Upper lobe of right lung (tissue), 1 donor: ENCODE results near the gene GAS2L1. TPM values are rescaled to one million over a fixed set of nuclear protein-coding genes. Genes with fewer than 3 reads are reported as not detected.

Experiments
- ATAC-seq: fragments of 200-7000 bp; cut with Tn5 transposase; one replicate; pipeline ENCODE4 v1.9.1; 2020; ENCODE audit warnings: mild to moderate bottlenecking, moderate library complexity
- DNase-seq: peaks from one replicate; pipeline ENCODE4 v3.0.0-alpha.2; 2020
- H3K27ac ChIP-seq: fragments of 200-600 bp; one replicate; pipeline ENCODE4 v1.8.0; 2022
- H3K27me3 ChIP-seq: fragments of 200-600 bp; one replicate; pipeline ENCODE4 v1.8.0; 2022; ENCODE audit warnings: mild to moderate bottlenecking
- H3K36me3 ChIP-seq: fragments of 200-600 bp; one replicate; pipeline ENCODE4 v1.8.0; 2022
- H3K4me1 ChIP-seq: fragments of 200-600 bp; one replicate; pipeline ENCODE4 v1.8.0; 2022
- H3K4me3 ChIP-seq: fragments of 200-600 bp; one replicate; pipeline ENCODE4 v1.8.0; 2022; ENCODE audit warnings: mild to moderate bottlenecking
- H3K9me3 ChIP-seq: fragments of 200-600 bp; one replicate; pipeline ENCODE4 v1.8.0; 2022
- intact Hi-C: fragments of 100-400 bp; cut with DNase I; formaldehyde crosslinking; loops from one replicate; pipeline ENCODE4 v1.11.0; 2022
- total RNA-seq: library from RNA; stranded (reverse); fragmentation: NEBNext Ultra II Directional; extraction: Animal tissue kit (Norgen Biotek cat#: 25700); gene quantifications from one replicate; pipeline ENCODE4 v1.2.1, GENCODE V29; 2021
- TF ChIP-seq, protein P1 (sequence below): fragments of 200-600 bp; IDR thresholded peaks from one replicate; pipeline ENCODE4 v1.8.0; 2022; ENCODE audit warnings: antibody characterized with exemption
- donor health status: DM: no; HTN: yes; CAD: no; lungs with severe emphysema.

GAS2L1 gene
- total RNA-seq, 1 donor from 2014 or later: 27.2 TPM

DNA sequence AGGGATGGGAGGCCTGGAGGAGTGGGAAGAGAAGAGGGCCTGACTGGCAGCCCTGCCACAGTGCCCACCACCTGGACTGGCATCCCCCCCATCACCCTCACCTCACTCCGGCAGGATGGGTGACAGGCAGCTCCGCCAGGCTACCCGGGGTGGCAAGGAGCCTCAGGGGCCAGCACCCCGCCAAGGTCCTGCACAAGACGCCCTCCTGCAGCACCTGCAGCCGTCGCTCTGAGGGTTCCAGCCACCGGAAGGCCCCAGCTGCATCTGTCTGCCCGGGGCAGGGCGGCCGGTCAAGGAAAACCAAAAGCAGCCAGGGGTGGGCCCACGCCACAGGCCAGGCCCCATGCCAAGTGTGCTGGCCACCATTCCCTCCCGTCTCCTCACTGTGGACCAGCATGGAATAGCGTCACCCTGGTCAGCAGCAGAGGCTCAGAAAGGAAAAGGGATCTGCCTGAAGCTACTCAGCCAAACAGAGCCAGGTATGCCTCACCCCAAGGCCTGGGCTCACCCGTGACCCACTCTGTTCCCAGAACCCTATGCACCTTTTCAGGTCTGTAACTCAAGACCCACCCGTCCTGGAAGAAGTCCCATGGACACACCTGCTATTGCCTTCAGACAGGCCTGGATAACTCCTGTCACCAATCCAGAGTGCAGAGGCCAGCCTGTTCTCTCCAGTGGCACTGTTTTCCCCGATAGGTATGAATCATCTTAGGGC lies 45.7 kb upstream of the GAS2L1 start:
- Histone ChIP-seq H3K9me3 (no peaks in the 10 kb centered on the region), H3K27me3 (no peaks in the 10 kb centered on the region), H3K4me3 (no peak overlapping the region), H3K4me1 (peaks cover under 1% of the 10 kb centered on the region), H3K36me3 (peaks cover 5% of the 10 kb centered on the region), H3K27ac (no peak overlapping the region)
- DNase-seq: no peak
- TF ChIP-seq, protein P1, sequence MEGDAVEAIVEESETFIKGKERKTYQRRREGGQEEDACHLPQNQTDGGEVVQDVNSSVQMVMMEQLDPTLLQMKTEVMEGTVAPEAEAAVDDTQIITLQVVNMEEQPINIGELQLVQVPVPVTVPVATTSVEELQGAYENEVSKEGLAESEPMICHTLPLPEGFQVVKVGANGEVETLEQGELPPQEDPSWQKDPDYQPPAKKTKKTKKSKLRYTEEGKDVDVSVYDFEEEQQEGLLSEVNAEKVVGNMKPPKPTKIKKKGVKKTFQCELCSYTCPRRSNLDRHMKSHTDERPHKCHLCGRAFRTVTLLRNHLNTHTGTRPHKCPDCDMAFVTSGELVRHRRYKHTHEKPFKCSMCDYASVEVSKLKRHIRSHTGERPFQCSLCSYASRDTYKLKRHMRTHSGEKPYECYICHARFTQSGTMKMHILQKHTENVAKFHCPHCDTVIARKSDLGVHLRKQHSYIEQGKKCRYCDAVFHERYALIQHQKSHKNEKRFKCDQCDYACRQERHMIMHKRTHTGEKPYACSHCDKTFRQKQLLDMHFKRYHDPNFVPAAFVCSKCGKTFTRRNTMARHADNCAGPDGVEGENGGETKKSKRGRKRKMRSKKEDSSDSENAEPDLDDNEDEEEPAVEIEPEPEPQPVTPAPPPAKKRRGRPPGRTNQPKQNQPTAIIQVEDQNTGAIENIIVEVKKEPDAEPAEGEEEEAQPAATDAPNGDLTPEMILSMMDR: no peak
- intact Hi-C loops: no loop called here
- no peak for ATAC-seq

DNA sequence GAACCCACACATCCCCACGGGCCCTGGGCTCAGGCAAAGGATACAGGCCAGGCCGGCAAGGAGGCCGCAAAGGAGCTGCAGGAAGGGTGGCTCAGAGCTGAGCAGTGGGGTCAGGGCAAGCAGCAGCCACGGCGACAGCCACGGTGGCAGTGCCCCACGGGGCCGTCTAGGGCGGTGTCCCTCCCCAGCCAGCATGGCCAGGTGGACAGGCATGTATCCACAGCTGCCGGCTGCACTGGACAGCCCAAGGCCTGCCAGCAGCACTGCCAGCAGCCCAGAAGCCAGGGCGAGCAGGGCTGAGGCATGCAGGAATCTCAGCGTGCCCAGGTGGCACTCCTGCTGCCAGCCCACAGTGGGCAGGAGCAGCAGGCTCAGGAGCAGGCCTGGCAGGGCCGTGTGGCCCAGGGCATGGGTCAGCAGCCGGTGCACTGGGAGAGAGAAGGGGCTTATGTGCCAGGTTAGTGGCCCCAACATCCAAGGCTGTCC lies 42.6 kb upstream of the GAS2L1 start:
- no peaks in the 10 kb centered on the region for H3K27me3 ChIP-seq
- intact Hi-C loops: no loop called here
- peaks cover 15% of the 10 kb centered on the region for H3K4me1 ChIP-seq
- TF ChIP-seq, protein P1: no peak
- ATAC-seq (no peak), DNase-seq (no peak)
- no peaks in the 10 kb centered on the region for H3K9me3 ChIP-seq
- H3K36me3 ChIP-seq: peaks cover 5% of the 10 kb centered on the region
- no peak overlapping the region for H3K4me3 ChIP-seq
- no peak overlapping the region for H3K27ac ChIP-seq

DNA sequence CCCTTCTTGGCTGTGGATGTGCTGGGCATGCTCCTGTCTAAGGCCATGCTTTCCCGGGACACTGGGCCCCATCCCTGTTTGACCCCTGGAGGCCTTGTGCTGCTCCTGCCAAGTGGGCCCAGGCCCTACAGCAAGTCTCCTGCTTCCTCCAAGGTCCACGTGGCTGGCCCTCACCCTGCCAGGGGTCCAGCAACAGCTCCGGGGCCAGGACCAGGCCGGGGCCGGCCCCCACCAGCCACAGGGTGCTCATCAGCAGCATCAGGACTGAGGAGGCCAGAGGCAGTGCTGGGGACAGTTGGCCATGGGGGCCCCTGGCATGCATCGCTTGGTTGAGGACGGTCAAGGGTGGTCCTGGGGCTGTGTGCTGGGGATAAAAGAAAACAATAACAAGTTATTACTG lies 41.1 kb upstream of the GAS2L1 start:
- peak; percentile 64 for DNase-seq
- Histone ChIP-seq H3K27ac (no peak overlapping the region), H3K9me3 (no peaks in the 10 kb centered on the region), H3K36me3 (peaks cover 5% of the 10 kb centered on the region), H3K27me3 (no peaks in the 10 kb centered on the region), H3K4me1 (peaks cover 22% of the 10 kb centered on the region), H3K4me3 (no peak overlapping the region)
- ATAC-seq: no peak
- TF ChIP-seq, protein P1: no peak
- intact Hi-C loops: no loop called here

DNA sequence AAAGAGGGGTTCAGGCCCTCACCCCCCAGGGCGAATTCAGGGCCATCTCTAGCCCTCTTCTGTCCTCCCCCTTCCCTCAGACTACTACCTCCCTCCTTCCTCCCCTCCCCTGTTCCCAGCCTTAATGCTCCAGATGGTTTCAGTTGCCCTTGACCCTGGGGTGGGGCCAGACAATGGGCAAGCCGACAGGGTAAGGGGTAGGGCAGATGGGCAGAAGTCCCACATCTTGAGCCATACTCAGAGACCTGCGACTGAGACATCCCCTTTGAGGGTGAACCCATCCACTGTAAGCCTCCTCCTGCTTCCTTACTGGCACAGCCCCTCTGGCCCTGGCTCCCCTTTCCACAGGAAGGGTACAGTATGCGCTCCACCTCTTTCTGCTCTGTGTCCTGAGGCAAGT lies 40.5 kb upstream of the GAS2L1 start:
- TF ChIP-seq, protein P1: no peak
- Histone ChIP-seq H3K36me3 (peaks cover 5% of the 10 kb centered on the region), H3K4me3 (no peak overlapping the region), H3K27me3 (no peaks in the 10 kb centered on the region), H3K27ac (peak overlapping the region; percentile 100), H3K9me3 (no peaks in the 10 kb centered on the region), H3K4me1 (peaks cover 28% of the 10 kb centered on the region)
- ATAC-seq (no peak), DNase-seq (peak; percentile 51)
- intact Hi-C loops: no loop called here

DNA sequence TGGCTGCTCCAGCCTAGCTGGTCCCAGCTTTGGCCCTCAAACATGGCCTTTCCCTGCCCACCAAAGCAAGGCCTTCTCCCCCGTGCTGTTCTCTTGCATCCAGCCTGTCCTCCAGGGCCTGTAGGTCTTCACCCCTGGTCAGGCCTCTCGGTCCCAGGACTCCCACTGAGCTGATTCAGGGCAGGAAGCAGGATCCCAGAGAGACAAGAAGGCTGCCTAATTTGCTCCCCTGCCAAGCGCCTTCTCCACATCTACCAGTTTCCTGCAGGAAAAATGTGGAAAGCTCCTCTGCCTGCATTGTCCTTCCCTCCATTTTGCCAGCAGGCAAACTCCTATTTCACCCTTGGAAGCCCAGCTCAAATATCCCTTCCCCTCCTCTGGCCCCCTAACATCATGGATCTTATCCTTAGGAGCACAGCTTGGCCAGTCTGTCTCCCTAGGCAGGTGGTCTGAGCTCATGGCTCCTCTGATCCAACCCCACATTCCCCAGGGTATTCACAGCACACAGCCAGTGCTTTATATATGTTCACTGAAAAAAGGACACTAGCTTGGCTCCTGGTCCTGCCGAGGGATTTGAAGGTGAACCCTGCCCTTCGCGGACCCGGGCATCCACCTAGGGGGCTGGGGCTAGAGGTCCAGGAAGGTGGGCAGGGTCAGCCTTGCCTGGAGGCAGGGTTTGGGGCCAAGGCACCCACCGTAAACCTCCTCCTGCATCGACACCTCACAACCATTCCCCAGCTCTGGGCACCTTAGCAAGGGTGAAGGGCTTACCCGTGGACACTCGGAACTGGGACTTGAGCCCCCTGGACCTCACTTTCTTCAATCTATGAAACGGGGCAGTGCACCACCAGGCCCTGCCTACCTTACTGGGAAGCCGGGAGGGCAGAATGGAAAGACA lies 39.6 kb upstream of the GAS2L1 start:
- ATAC-seq (no peak), DNase-seq (peak; percentile 58)
- TF ChIP-seq, protein P1: no peak
- H3K4me1 ChIP-seq: peaks cover 37% of the 10 kb centered on the region
- H3K27ac ChIP-seq: peak overlapping the region; percentile 100
- H3K27me3 ChIP-seq: no peaks in the 10 kb centered on the region
- H3K36me3 ChIP-seq: peaks cover 5% of the 10 kb centered on the region
- intact Hi-C loops: no loop called here
- peak overlapping the region; percentile 95 for H3K4me3 ChIP-seq
- H3K9me3 ChIP-seq: no peaks in the 10 kb centered on the region
